ENCODE results near the gene GPRASP3.

Gene GPRASP3

GRCh38 chrX:102765217-102765616 lies 44.7 kb downstream of the GPRASP3 start:
- DNase-seq: no peak

- DNase-seq: no peak
These were observed 45.3 kb downstream of the GPRASP3 start for GRCh38 chrX:102765809-102766208.

GRCh38 chrX:102767287-102767686 lies 46.7 kb downstream of the GPRASP3 start:
- DNase-seq: no peak

- peak; percentile 10 to 14 for DNase-seq
These were observed 48.6 kb downstream of the GPRASP3 start for GRCh38 chrX:102768987-102769761.

Data from bone marrow (tissue), 2 donors.